ENCODE results near the gene NKAIN2. TPM values are rescaled to one million over a fixed set of nuclear protein-coding genes. Genes with fewer than 3 reads are reported as not detected.
A peak's percentile ranks its signal among the peaks of the same experiment; 100 is the strongest.
"Not testable (repeated sequence)": the region's sequence is repeated elsewhere in the genome, so short reads cannot be mapped to it uniquely, and the experiment has no call there.

The NKAIN2 gene
- polyA plus RNA-seq, 4 donors: 15.4 to 31.2 (median 23.4) TPM

DNA sequence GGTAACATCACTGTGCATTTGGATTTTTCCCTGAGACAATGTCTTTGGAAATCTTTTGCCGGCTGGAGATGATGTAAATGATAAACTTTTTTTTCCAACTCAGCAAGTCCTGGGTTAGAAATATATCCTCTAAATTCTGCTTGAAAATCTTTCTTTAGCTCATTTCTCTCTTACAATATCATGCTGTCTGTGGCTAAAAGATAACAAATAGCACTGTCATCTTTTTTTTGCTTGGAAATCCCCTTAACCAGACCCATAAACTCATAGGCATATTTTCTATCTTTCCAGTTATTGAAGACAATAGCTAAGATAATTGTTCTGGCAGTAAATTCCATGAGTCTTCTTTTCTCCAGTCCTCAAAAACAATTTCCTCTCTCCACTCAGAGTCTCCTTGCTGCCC is 481.5 kb downstream of the NKAIN2 start:
- no peak for DNase-seq (ENCODE audit: low read depth in 4 of 4, low spot score in 2 of 4)

DNA sequence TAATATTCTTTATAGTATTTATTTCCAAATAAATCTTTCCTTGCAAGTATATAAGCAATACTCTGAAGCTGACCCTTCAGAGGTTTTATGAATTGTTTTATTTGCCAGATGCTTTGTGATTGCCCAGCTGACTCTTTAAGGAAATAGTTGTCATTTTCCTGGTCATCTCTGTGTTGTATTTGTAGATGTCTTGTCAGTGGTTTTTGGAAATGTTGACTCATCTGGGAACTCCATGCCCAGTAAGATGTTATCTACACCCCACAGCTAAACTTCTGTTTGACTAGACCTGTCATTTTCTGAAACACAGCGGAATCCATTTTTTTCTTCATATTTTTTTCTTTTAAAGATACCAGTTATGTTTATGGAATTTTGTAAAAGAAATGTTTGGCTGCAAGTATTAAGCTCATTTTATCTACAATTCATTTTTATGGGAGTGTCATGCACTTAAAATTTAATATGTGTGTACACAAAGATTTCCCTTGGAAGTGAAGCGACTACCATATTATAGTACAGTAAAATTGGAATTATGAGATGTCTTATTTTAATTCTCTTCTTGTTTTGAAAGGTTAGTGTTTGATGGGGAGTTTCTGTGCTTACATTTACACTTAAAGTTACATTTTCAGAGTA is 491.0 kb downstream of the NKAIN2 start:
- DNase-seq (ENCODE audit: low read depth in 4 of 4, low spot score in 2 of 4): peak in 2 of 4 donors; percentile 7 to 34

DNA sequence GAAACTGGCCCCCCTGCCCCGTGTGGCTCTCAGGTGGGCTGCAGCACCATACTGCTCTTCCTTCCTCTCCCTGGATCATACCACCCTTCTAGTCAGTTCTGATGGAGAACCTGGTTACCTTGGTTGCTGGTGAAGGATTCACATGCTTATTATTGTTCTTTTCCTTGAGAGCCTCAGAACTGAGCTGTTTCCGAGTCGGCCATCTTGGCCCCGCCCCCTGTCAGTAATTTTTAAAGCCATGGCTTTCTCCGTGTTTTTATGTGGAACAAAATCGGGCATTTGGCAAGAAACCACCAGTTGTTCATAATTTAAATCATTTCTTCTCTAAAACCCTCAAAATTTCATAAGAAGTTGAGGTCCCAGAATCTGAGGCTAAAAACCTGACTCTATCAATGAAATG is 493.8 kb downstream of the NKAIN2 start:
- DNase-seq (ENCODE audit: low read depth in 4 of 4, low spot score in 2 of 4): no peak

DNA sequence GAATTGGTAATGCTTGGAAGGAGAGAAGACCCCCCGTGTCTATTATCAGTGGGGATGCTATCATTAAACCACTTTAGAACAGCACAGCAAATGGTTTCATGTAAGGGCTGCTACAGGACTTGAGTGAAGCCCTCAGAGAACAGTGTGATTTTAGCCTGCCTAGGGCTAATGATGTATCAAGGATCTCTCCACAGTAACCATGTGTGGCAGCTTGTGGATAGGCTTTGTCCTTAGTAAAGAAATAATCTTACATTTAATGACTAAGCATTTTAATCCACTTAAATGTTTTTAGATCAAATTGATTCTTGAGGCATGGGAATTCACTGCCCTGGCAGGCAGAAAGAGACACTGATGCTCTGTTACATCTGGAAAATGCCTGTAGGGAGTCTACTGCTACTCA is 495.1 kb downstream of the NKAIN2 start:
- no peak for DNase-seq (ENCODE audit: low read depth in 4 of 4, low spot score in 2 of 4)

DNA sequence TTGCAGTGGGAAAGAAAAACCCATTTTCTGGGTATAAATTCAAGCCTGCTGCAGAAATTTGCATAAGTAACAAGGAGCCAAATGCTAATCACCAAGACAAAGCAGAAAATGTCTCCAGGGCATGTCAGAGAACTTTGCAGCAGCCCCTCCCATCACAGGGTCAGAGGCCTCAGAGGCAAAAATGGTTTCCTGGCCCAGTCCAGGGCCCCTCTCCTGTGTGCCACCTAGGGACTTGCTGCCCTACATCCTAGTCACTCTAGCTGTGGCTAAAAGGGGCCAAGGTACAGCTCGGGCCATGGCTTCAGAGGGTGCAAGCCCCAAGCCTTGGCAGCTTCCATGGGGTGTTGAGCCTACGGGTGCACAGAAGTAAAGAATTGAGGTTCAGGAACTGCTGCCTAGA is 497.2 kb downstream of the NKAIN2 start:
- not testable (repeated sequence) for DNase-seq (ENCODE audit: low read depth in 4 of 4, low spot score in 2 of 4)

DNA sequence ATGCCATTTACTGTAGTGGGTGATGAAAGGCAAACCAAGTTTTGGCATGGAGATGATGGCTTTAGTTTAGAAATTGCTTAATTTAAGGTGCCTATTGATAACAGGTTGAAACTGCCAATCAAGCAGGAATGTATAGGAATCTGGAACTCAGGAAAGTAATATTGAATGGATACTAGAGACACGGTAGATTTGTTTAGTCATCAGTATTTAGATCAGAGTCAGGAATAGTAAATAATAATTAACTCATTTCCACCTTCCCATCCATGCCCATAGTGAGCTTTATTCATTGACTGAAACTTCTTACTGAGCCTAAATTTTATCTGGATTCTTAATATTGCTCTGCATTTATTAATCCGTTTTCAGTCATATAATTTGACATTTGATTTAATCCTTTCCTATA is 500.3 kb downstream of the NKAIN2 start:
- DNase-seq (ENCODE audit: low read depth in 4 of 4, low spot score in 2 of 4): no peak

DNA sequence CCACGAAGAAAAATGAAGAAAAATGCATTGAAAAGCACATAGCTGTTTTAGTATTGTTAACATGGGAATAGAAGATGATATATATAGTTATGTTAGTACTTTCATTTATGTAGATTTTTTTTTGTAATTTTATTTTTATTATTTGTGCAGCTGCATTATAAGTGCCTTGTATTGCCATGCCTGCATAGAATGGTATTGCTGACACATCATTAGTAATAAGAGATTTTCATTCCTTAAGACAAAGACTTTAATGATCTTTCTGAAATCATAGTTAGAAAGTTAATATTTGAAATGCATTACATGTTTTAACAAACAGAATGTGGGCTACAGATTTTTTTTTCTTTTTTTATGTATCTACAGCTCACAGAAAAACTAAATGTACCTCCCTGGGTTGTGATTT is 506.5 kb downstream of the NKAIN2 start:
- DNase-seq (ENCODE audit: low read depth in 4 of 4, low spot score in 2 of 4): no peak

DNA sequence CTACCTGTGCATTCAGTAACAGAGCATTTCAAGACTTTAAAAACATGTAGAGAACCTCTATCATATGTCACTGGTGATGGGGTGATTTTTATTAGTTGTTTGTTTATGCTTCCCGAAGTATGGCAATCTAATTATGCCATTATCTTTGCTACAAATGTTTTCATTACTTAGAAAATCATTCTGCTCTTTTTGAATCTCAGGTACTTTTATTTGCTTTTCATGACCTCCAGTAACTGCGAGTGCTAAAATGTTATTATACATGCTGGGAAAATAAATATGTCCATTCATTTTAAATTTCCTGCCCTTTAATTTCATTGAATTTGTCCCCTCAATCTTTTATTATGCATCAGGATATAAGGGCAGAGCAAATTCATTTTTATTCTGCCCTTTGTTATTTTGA is 515.7 kb downstream of the NKAIN2 start:
- no peak for DNase-seq (ENCODE audit: low read depth in 4 of 4, low spot score in 2 of 4)

DNA sequence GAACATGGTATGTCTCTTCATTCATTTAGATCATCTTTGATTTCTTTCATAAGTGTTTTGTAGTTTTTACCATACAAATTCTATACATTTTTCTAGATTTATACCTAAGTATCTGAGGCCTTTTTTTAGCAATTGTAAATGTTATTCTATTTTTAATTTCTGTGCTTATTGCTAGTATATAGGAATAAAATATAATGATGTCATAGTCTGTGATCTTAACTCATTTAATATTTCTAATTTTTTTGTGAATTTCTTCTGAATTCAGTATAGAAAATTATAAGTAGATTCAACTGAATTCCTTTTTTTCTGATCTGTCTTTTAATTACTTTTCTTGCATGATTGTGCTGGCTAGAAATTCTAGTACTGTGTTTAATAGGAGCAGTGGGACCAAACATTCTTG is 520.6 kb downstream of the NKAIN2 start:
- DNase-seq (ENCODE audit: low read depth in 4 of 4, low spot score in 2 of 4): no peak

DNA sequence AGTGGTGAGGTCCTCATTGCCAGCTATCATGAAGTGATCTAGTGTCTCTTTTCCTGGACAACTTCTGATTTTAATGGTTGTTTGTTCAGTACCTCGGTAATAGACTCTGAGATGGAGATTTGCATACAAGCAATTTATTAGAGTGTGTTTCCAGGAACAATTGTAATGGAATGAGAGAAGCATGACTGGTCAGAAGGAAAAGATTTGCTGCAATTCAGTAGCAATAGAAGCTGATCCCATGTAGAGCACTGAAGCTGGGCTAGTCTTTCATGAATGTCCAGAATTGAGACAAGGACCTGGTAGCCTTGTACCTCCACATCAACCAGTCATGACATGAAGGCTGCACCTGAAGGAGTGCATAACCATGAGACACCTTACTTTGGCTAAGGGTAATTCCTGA is 526.5 kb downstream of the NKAIN2 start:
- no peak for DNase-seq (ENCODE audit: low read depth in 4 of 4, low spot score in 2 of 4)

DNA sequence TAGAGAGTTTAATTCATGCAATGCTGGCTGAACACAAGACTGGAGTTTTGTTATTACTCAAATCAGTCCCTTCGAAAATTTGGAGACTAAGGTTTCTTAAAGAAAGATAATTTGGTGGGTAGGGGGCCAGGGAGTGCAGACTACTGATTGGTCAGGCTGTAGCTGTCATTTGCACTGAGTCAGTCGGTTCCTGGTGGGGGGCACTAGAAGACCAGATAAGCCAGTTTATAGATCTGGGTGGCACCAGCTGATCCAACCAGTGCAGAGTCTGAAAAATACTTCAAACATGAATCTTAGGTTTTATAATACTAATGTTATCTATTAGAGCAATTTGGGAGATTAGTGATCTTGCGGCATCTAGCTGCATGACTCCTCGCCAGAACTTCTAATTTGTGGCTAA is 530.7 kb downstream of the NKAIN2 start:
- DNase-seq (ENCODE audit: low read depth in 4 of 4, low spot score in 2 of 4): no peak

DNA sequence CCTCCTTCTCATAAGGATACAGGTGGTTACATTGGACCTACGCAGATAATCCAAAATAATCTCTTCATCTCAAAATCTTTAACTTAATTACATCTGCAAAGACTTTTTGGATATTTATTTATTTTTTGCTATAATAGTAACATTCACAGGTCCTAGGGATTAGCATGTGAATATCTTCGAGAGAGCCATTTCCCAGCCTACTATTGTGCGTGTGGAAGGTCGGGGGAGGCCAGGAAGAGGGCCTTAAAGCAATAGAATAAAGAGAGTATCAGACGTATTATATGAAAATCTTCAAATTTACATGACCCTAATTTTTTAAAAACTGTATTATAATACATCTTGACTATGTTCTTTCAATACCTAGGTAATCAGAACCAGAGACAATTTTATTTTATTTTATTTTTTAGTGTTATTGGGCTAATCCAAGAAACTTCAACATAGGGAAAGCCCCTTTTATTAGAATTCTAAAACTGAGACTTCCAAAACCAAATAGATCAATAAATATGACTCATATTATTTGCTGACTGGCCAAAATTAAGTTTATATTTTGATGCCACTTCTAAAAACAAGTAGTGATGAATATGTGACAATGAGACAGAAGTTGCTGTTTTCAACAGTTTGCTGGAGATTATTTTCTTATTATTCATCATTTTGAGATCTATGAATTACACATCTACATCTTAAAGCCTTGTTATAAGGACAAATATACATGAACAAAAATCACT is 536.1 kb downstream of the NKAIN2 start:
- DNase-seq (ENCODE audit: low read depth in 4 of 4, low spot score in 2 of 4): no peak

DNA sequence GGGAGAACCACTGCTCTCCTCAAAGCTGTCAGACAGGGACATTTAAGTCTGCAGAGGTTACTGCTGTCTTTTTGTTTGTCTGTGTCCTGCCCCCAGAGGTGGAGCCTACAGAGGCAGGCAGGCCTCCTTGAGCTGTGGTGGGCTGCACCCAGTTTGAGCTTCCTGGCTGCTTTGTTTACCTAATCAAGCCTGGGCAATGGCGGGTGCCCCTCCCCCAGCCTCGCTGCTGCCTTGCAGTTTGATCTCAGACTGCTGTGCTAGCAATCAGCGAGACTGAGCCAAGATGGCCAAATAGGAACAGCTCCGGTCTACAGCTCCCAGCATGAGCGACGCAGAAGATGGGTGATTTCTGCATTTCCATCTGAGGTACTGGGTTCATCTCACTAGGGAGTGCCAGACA is 544.7 kb downstream of the NKAIN2 start:
- not testable (repeated sequence) for DNase-seq (ENCODE audit: low read depth in 4 of 4, low spot score in 2 of 4)

DNA sequence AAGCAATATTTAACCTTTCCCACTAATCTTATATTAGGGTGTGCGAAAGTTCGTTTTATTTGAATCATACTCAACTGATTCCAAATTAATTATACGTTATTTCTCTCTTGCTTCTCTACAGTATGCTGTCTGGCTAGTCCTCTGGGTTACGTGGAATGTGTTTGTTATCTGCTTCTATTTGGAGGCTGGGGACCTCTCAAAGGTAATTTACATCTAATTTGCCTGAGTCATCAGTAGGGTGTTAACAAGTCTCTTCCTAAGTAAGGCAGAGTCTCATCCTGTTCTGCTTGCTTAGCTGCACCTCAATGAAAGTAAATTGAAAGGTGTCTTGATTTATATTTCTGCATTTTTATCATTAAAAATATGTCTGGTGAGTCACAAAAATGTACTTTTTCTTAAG is 551.5 kb downstream of the NKAIN2 start:
- DNase-seq (ENCODE audit: low read depth in 4 of 4, low spot score in 2 of 4): no peak

DNA sequence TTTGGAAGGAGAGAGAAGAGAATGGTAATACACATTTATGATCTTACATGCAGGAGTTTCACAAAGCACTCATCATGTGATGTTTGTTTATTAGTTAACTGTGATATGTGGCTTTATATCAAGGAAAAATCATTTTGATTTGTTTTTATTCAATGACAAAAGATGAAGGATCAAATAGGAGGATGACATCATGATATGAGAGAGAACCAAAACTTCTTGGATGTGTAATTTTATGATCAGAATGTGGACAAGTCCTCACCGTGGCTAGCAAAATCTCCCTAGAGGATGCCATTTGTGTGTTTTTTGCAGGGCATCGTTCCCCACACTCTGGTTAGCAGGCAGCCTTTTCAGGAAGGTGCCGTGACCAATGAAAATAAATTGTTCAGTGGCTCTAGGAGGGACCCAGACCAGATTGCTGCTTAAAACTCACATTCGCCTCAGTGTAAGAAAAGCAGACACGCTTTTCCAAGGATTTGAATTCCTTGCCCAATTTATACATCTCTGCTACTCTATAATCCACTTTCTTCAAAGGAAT is 552.7 kb downstream of the NKAIN2 start:
- DNase-seq (ENCODE audit: low read depth in 4 of 4, low spot score in 2 of 4): no peak

DNA sequence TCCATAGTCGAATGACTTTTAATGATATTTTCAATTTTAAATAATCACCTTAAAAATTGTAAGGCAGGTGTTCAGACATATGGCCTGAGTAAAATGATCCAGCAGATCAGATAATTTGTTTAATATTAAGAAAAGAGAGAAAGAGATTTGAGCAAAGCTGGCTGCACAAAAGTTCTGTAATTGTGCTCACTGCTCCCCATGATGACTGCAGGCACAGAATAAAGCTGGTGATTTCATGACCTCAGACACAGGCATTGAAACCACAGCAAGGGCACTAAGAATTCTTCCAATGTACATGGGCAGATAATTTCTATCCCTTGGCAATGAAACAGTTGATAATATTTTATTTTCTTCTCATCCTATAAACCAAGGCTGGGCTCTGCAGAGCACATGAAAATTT is 553.1 kb downstream of the NKAIN2 start:
- DNase-seq (ENCODE audit: low read depth in 4 of 4, low spot score in 2 of 4): no peak

DNA sequence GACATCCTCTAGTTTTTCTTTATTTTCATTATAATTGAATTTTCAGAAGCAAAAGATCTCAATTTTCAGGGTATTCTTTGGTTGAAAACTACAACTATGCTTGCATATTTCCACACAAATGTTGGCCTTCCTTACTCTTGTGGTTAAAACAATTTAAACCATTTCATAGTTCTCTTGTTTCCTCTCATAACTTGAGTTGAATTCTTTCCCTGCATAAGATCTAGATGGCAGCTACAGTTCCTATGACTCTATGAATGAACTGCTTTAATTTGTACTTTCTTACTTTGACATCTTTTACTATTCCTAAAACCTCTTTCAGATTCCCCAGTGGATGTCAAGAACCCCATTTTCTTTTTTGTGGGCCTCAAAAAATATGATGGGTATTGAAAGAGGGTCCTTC is 564.5 kb downstream of the NKAIN2 start:
- DNase-seq (ENCODE audit: low read depth in 4 of 4, low spot score in 2 of 4): no peak

DNA sequence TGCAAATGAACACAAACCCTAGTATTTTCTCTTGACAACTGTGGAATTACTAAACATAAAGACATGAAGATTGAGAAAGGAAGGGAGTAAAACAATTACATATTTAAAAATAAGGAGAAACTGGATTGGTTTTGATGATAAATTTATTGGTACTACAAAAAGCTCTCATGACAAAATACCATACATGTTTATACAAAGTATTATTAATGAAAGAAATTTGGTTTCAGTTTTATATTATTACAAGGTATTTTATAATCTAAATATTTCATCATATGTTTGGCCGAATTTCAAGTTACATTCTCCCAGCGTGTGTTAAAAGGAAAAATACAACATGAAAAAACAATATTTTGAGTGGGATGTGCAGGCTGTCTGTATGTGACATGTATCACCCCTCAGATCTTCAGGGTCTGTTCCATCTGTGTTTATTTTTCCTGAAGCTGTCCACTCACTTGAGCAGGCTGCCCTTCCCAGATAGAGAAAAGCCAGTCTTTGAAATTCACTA is 568.4 kb downstream of the NKAIN2 start:
- peak in 1 of 4 donors; percentile 0 for DNase-seq (ENCODE audit: low read depth in 4 of 4, low spot score in 2 of 4)

DNA sequence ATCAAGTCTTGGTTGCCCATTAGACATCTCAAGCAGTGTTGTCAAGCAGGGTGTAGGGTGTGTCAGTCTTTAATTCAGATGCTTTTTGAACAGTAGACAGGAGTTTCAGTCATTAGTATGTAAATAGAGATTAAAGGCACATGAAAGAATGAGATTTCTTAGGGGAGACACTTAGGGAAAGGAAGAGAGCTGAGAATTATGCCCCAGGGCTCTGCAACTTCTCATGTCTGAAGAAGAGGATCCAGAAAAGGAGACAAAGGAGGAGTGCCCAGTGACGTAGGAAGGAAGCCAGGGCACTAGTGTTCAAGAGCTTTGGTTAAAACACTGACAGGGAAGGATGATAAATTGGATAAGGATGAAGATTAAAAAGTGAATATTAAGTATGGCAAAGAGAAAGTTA is 569.7 kb downstream of the NKAIN2 start:
- DNase-seq (ENCODE audit: low read depth in 4 of 4, low spot score in 2 of 4): no peak

DNA sequence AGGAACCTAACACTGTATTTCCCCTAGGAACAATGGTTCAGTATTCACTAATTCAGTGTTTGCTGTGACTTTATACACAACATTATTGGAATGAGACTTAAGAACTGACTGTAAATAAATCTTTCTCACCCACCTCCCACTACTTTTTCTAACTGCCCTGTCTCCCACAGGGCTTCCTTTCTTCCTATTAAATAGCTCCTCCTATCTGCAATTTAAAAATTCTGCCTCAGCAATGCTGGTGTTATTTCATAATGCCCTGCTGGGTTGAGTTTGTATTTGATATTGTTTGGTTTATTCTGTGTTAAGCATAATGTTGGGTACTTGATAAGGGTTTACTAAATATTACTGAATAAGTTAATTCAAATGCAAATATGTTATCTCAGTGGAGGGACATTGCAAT is 585.5 kb downstream of the NKAIN2 start:
- no peak for DNase-seq (ENCODE audit: low read depth in 4 of 4, low spot score in 2 of 4)

DNA sequence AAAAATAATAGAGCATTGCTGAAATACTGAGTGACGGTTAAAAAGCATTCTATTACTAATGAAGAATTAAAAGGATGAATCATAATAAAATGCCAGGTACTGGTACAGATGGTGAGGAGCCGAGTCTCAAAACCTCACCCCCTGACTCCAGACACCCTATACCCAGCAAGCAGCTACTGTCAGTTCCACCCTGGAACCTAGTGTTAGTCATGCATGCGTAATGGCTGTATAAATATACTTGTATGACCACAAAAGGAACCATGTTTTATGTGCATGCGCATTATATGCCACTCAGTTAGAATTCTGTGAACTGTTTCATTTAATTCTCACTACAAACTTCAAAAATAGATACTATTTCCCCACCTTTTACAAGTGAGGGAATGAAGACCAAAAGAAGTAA is 589.9 kb downstream of the NKAIN2 start:
- no peak for DNase-seq (ENCODE audit: low read depth in 4 of 4, low spot score in 2 of 4)

DNA sequence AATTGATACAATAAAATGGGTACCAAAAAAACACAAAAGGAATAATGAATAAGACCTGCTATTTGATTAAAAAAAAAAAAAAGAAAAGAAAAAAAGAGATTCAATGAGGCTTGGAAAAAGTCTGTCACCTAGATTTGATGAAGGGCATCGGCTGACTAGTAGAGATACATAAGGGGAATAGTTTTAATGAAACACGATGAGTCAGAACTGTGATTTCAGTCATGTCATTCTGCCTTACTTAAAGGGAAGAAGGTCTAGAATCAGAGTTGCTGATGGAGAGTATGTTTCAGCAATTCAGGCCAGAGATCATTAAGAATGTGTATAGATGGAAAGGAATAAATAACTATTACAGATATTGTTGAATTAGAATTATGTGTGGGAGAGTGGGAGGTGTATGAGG is 592.7 kb downstream of the NKAIN2 start:
- no peak for DNase-seq (ENCODE audit: low read depth in 4 of 4, low spot score in 2 of 4)
